Gastrocnemius medialis (tissue), 4 donors: ENCODE measurements around the gene ST6GAL2. TPM values are rescaled to one million over a fixed set of nuclear protein-coding genes. Genes with fewer than 3 reads are reported as not detected.

Source experiments
- ATAC-seq, 2 donors: fragments of 150-250 bp; one replicate each; pipeline ENCODE4 v1.9.1; 2016
- DNase-seq, 2 donors: peaks; one replicate each; pipeline ENCODE4 v3.0.0-alpha.2; 2019
- H3K27ac ChIP-seq, 4 donors: fragments of 200-600 bp; sonication (generic); 1 replicate in 1 of 4; 2 replicates in 3 of 4; pipeline ENCODE4 v1.5.1; 2016 to 2018; ENCODE audit warnings: mild to moderate bottlenecking in 2 of 4, moderate library complexity in 1 of 4
- H3K27me3 ChIP-seq, 3 donors: fragments of 200-600 bp; sonication (generic) in 2 of 3; 1 replicate in 1 of 3; 2 replicates in 2 of 3; pipeline versions ENCODE4 v1.5.1 to v1.6.0; 2016 to 2019; ENCODE audit warnings: mild to moderate bottlenecking in 1 of 3, moderate library complexity in 1 of 3
- H3K36me3 ChIP-seq, 2 donors: fragments of 200-600 bp; sonication (generic) in 1 of 2; one replicate each; pipeline ENCODE4 v1.5.1; 2017 to 2018
- H3K4me1 ChIP-seq, 2 donors: fragments of 200-600 bp; sonication (generic) in 1 of 2; one replicate each; pipeline ENCODE4 v1.5.1; 2016 to 2017; ENCODE audit warnings: mild to moderate bottlenecking in 2 of 2
- H3K4me3 ChIP-seq, 4 donors: fragments of 200-600 bp; sonication (generic) in 3 of 4; 1 replicate in 1 of 4; 2 replicates in 3 of 4; pipeline ENCODE4 v1.5.1; 2016 to 2019; ENCODE audit warnings: mild to moderate bottlenecking in 2 of 4
- H3K9me3 ChIP-seq, 3 donors: fragments of 200-600 bp; sonication (generic) in 2 of 3; 1 replicate in 1 of 3; 2 replicates in 2 of 3; pipeline ENCODE4 v1.5.1; 2016 to 2019
- CTCF ChIP-seq, 5 experiments: fragments of 450-650 bp in 3 of 5; fragments of 200-600 bp in 2 of 5; sonication (generic) in 2 of 5; IDR thresholded peaks in 4 of 5; conservative IDR thresholded peaks in 1 of 5; 1 replicate in 4 of 5; 2 replicates in 1 of 5; pipeline ENCODE4 v1.5.1; 2016 to 2019; ENCODE audit warnings: antibody characterized with exemption in 5 of 5, mild to moderate bottlenecking in 3 of 5, moderate library complexity in 3 of 5
- POLR2A ChIP-seq, 2 donors: fragments of 450-650 bp; IDR thresholded peaks; one replicate each; pipeline ENCODE4 v1.6.1; 2017; ENCODE audit warnings: antibody characterized with exemption in 2 of 2, mild to moderate bottlenecking in 2 of 2, moderate library complexity in 2 of 2
- in situ Hi-C, 4 donors: fragments of 200-750 bp; cut with MboI; loops; one replicate each; pipeline versions ENCODE4 v1.15.0 to v1.8.0; 2017; ENCODE audit warnings: low sequenced_read_pairs in 4 of 4
- intact Hi-C: fragments of 100-400 bp; cut with DNase I; formaldehyde crosslinking; loops from one replicate; pipeline ENCODE4 v1.15.1; 2023; ENCODE audit warnings: low total_unique reads
- total RNA-seq, 4 donors: library from RNA; depleted of rRNA; stranded (reverse); fragments of >200 nt; gene quantifications; one replicate each; pipeline versions ENCODE4 v1.1.0 to v1.2.3, GENCODE V29; 2016

Gene ST6GAL2
- total RNA-seq, 4 donors from 2014 or later: not detected

GRCh38 chr2:106805716-106806115 is 80.3 kb downstream of the ST6GAL2 start:
- no peak for DNase-seq
- in situ Hi-C loops: no loop called here

GRCh38 chr2:106804161-106804560 is 81.8 kb downstream of the ST6GAL2 start:
- no peaks in the 10 kb centered on the region for H3K9me3 ChIP-seq
- H3K36me3 ChIP-seq: no peaks in the 10 kb centered on the region
- H3K4me3 ChIP-seq: no peak overlapping the region
- H3K4me1 ChIP-seq: no peaks in the 10 kb centered on the region
- no peak overlapping the region for H3K27ac ChIP-seq
- in situ Hi-C loops: no loop called here
- DNase-seq (no peak), ATAC-seq (no peak)
- H3K27me3 ChIP-seq: no peaks in the 10 kb centered on the region
- no peak for TF ChIP-seq CTCF (IDR thresholded peaks at IDR 0.05 in 4 of 5, conservative IDR thresholded peaks at IDR 0.05 in 1 of 5)
- TF ChIP-seq POLR2A (IDR thresholded peaks at IDR 0.05): no peak
- intact Hi-C loops: no loop called here

More at GRCh38 chr2:106805716-106806115, 80.3 kb downstream of the ST6GAL2 start:
- Histone ChIP-seq H3K9me3 (no peaks in the 10 kb centered on the region), H3K27me3 (no peaks in the 10 kb centered on the region), H3K4me3 (no peak overlapping the region), H3K36me3 (no peaks in the 10 kb centered on the region), H3K4me1 (no peaks in the 10 kb centered on the region), H3K27ac (no peak overlapping the region)
- TF ChIP-seq POLR2A (IDR thresholded peaks at IDR 0.05) (no peak), CTCF (IDR thresholded peaks at IDR 0.05 in 4 of 5, conservative IDR thresholded peaks at IDR 0.05 in 1 of 5) (no peak)
- no peak for ATAC-seq
- intact Hi-C loops: no loop called here

GRCh38 chr2:106800976-106801655 is 84.9 kb downstream of the ST6GAL2 start:
- TF ChIP-seq POLR2A (IDR thresholded peaks at IDR 0.05) (no peak), CTCF (IDR thresholded peaks at IDR 0.05 in 4 of 5, conservative IDR thresholded peaks at IDR 0.05 in 1 of 5) (no peak)
- H3K9me3 ChIP-seq: no peaks in the 10 kb centered on the region
- in situ Hi-C loops: no loop called here
- no peaks in the 10 kb centered on the region for H3K4me1 ChIP-seq
- ATAC-seq (no peak), DNase-seq (no peak)
- no peaks in the 10 kb centered on the region for H3K36me3 ChIP-seq
- no peak overlapping the region for H3K4me3 ChIP-seq
- no peak overlapping the region for H3K27ac ChIP-seq
- intact Hi-C loops: no loop called here
- no peaks in the 10 kb centered on the region for H3K27me3 ChIP-seq

- in situ Hi-C loops: no loop called here
- Histone ChIP-seq H3K27me3 (no peaks in the 10 kb centered on the region), H3K9me3 (no peaks in the 10 kb centered on the region), H3K4me3 (no peak overlapping the region), H3K36me3 (no peaks in the 10 kb centered on the region), H3K4me1 (no peaks in the 10 kb centered on the region), H3K27ac (no peak overlapping the region)
- TF ChIP-seq CTCF (IDR thresholded peaks at IDR 0.05 in 4 of 5, conservative IDR thresholded peaks at IDR 0.05 in 1 of 5): no peak
- TF ChIP-seq POLR2A (IDR thresholded peaks at IDR 0.05): no peak
- ATAC-seq (no peak), DNase-seq (no peak)
- intact Hi-C loops: no loop called here
These were observed 85.8 kb downstream of the ST6GAL2 start for GRCh38 chr2:106800180-106800579.
